OCI-LY7 (cell line): Measurements from ENCODE around the gene DPP10.

Experiments
- CTCF ChIP-seq: fragments of 200-600 bp; sonication (generic); conservative IDR thresholded peaks from 2 replicates; pipeline ENCODE4 v1.5.1; 2014; ENCODE audit warnings: mild to moderate bottlenecking, antibody characterized with exemption, low read length, moderate library complexity, mixed read lengths
- EZH2phosphoT487 ChIP-seq: fragments of 200-600 bp; sonication (generic); IDR thresholded peaks from 2 replicates; pipeline ENCODE4 v1.6.1; 2018; ENCODE audit warnings: low read depth, borderline replicate concordance, mild to moderate bottlenecking, mixed run types, antibody characterized with exemption, low read length, moderate library complexity, mixed read lengths

- no peak for TF ChIP-seq CTCF
- no peak for TF ChIP-seq EZH2phosphoT487
Observed at GRCh38 chr2:114843963-114844362, 401.5 kb downstream of the DPP10 start.
